Stimulated activated naive CD4-positive, alpha-beta T cell (primary cell): ENCODE data around the gene SPDEF.

Experiments
- DNase-seq, 6 experiments: peaks; one replicate each; lab custom pipeline; 2025; lab: John Stamatoyannopoulos, UW

SPDEF gene

GRCh38 chr6:34583861-34584604 lies 27.9 kb upstream of the SPDEF start:
- DNase-seq: no peak

GRCh38 chr6:34583461-34583860 lies 27.3 kb upstream of the SPDEF start:
- no peak for DNase-seq

GRCh38 chr6:34581561-34581920 lies 25.4 kb upstream of the SPDEF start:
- no peak for DNase-seq

GRCh38 chr6:34580707-34581560 lies 24.8 kb upstream of the SPDEF start:
- DNase-seq: no peak

- DNase-seq: no peak
Measured at GRCh38 chr6:34578445-34579262, 22.5 kb upstream of the SPDEF start.

- no peak for DNase-seq
Measured at GRCh38 chr6:34576286-34576955, 20.3 kb upstream of the SPDEF start.

- DNase-seq: no peak
Measured at GRCh38 chr6:34575326-34575725, 19.2 kb upstream of the SPDEF start.

- DNase-seq: no peak
Measured at GRCh38 chr6:34574647-34575293, 18.6 kb upstream of the SPDEF start.

GRCh38 chr6:34573567-34574183 lies 17.5 kb upstream of the SPDEF start:
- no peak for DNase-seq

GRCh38 chr6:34572585-34572984 lies 16.5 kb upstream of the SPDEF start:
- DNase-seq: no peak

GRCh38 chr6:34572021-34572420 lies 15.9 kb upstream of the SPDEF start:
- DNase-seq: no peak

GRCh38 chr6:34571388-34571787 lies 15.3 kb upstream of the SPDEF start:
- DNase-seq: no peak

- no peak for DNase-seq
Measured at GRCh38 chr6:34570066-34570833, 14.1 kb upstream of the SPDEF start.

GRCh38 chr6:34569361-34569973 lies 13.3 kb upstream of the SPDEF start:
- DNase-seq: no peak

GRCh38 chr6:34568341-34569201 lies 12.4 kb upstream of the SPDEF start:
- DNase-seq: no peak

GRCh38 chr6:34566830-34567546 lies 10.9 kb upstream of the SPDEF start:
- no peak for DNase-seq

GRCh38 chr6:34565722-34566137 lies 9.6 kb upstream of the SPDEF start:
- DNase-seq: no peak

- DNase-seq: no peak
Measured at GRCh38 chr6:34564181-34564580, 8.1 kb upstream of the SPDEF start.
